Activated CD8-positive, alpha-beta memory T cell treated with anti-CD3 and anti-CD28 coated beads for 36 hours (primary cell): ENCODE measurements around the gene SHQ1. TPM values are rescaled to one million over a fixed set of nuclear protein-coding genes. Genes with fewer than 3 reads are reported as not detected.

Source experiments
- CTCF ChIA-PET: fragments of 350-600 bp; sonication (Branson Sonifier 250); formaldehyde crosslinking; loops from one replicate; lab custom pipeline; 2021; ENCODE audit warnings: antibody characterized with exemption; lab: Charles Lee
- POLR2A ChIA-PET: fragments of 350-600 bp; sonication (Branson Sonifier 250); formaldehyde crosslinking; loops from one replicate; lab custom pipeline; 2021; ENCODE audit warnings: antibody characterized with exemption; lab: Charles Lee
- total RNA-seq, 2 experiments: library from RNA; stranded (reverse); gene quantifications; one replicate each; pipeline ENCODE4 v1.2.3, GENCODE V29; 2021

The SHQ1 gene
- 10 to 100 TPM; 39.5 to 41.4 TPM for total RNA-seq

DNA sequence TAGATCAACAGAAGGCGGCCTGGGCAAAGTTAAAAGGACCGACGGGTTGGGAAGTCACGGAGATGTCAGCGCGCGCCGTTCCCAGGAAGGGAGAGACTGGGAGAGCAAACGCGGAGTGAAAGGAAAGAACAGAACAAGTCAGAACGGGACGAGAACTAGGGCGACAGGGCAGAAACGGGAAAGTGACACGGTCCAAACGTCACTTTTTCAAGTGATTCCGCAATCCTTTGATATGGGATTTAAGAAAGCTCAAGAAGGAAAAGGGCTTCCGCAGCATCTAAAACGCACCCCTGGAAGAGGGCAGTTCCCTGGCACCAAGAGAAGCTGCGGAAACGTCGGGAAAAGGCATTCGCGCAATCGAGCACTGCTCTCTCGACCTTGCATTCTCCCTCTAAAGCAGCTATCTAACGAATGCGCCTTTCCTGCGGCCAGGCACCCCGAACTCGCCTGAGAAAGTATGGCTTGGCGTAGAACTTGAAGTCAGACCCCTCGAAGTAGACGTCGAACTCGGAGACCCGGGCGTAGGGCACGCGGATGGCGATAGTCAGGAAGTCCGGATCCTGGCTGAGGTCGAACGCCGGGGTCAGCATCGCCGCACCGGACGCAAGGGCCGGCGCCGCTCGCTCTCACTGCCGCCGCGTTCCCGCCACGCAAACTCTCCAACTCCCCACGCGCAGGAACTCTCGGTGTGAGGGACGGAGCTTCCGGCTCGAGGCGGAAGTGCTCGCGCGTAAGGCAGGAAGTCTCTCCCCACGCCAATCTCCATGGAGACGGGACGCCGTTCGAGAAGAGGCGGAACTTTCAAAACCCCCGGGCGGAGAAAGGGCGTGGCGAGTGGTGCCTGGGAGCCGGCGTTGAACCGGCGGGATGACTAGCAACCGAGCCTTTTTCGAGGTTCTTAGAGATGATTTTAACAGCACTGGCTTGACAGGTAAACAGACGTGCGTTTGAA is at the start of gene SHQ1:
SHQ1 (minus strand) TSS at position 695 of the 952 bp plus-strand sequence; CDS start at position 590, 105 bp downstream.
- CTCF ChIA-PET = interaction anchor here (1.1 to 1.3 kb wide), 3 partner anchors 25 to 239 kb away, joined by 3 to 5 read pairs (median 3); partner anchors contain the start of gene GXYLT2
- POLR2A ChIA-PET = no interaction called here

- POLR2A ChIA-PET = no interaction called here
- CTCF ChIA-PET = no interaction called here
These were observed 49.4 kb upstream of the SHQ1 start for GRCh38 chr3:72897758-72898007.

- POLR2A ChIA-PET = no interaction called here
- CTCF ChIA-PET = interaction anchor here (1.9 kb wide), 1 partner anchor 10 kb away, joined by 4 read pairs; the partner anchor contains the start of gene GXYLT2
These were observed 48.9 kb upstream of the SHQ1 start for GRCh38 chr3:72896996-72897757.

DNA sequence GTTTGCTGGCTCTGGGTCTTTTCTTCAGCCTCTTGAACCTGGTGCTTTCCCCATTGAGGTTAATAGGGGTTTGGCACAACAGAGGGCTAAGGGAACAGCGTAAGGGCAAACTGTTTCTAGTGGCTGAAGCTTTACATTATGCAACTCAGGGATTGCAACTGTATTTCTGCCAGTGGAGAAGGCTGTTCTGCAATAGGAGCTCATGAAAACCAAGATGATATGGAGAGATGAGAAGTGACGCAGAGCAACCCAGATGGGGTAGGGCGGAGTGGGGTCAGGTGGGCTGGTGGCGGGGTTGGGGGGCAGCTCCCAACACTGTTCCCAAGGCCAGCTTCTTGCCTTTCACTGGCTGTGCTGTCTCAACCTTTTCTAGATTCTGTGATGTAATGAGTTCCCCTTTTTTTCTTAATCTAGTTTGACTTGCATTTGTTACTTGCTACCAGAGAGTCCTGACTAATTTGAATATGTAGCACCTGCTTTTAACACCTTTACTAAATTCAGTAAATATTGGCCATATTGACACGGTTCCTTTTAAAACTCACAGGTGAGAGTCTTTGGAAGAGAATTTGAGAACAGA is 46.8 kb upstream of the SHQ1 start:
- CTCF ChIA-PET = no interaction called here
- POLR2A ChIA-PET = no interaction called here

DNA sequence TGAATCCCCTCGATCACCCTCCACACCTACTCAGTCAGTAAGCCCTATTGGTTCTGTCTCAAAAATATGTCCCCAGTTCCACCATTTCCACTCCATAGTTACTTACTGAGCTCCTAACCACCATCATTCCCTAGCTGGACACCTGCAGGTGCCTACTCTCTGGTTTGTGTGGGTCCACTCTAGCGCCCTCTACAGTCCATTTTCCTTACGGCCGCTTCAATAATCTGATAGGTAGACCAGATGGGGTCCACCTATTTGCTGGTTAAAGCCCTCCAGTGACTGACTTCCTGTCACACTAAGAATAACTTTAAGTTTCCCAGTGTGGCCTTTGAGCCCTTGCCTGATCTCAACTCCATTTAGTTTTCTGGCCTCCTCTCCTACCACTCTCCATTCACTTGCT is 44.6 kb upstream of the SHQ1 start:
- POLR2A ChIA-PET = interaction anchor here (0.6 kb wide), 1 partner anchor 430 kb away, joined by 3 read pairs; no protein-coding TSS in a partner anchor
- CTCF ChIA-PET = no interaction called here

GRCh38 chr3:72892081-72892775 is 44.0 kb upstream of the SHQ1 start:
- POLR2A ChIA-PET = no interaction called here
- CTCF ChIA-PET = no interaction called here

DNA sequence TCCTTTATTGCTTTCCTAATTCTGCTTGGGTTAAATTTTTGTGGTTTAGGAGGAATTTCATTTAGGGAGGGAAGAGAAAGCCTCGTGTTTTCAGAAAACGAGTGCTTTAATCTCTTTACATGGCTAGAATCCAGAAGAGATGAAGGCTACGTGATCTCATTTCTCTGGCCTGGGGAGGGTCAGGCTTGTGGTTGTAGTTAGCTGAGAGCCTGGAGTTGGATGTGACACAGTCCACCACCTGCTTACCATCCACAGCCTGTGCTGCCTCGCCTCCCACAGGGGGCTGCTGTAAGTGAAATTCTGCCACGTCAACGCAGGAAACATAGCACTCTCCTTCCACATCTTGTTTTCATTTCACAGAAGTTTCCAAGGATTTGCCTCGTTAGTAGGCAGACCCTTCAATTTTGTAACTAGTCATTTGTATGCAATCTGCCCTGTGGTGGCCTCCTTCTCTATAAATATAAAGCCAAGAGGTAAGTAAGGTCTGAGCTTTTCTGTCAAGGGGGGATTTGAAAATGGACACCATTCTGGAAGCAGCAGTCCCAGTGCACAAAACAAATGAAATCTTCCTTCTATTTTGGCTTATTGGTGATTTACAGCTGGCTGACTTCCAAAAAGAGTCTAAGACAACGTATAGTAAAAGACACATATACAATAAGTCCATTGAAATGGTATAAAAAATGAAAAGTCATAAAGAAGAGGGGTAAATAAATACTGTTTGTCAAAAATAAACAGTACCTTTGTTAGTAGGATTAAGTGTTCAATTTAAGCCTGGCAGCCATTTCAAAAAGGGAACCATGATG is 43.0 kb upstream of the SHQ1 start:
- CTCF ChIA-PET = no interaction called here
- POLR2A ChIA-PET = no interaction called here

DNA sequence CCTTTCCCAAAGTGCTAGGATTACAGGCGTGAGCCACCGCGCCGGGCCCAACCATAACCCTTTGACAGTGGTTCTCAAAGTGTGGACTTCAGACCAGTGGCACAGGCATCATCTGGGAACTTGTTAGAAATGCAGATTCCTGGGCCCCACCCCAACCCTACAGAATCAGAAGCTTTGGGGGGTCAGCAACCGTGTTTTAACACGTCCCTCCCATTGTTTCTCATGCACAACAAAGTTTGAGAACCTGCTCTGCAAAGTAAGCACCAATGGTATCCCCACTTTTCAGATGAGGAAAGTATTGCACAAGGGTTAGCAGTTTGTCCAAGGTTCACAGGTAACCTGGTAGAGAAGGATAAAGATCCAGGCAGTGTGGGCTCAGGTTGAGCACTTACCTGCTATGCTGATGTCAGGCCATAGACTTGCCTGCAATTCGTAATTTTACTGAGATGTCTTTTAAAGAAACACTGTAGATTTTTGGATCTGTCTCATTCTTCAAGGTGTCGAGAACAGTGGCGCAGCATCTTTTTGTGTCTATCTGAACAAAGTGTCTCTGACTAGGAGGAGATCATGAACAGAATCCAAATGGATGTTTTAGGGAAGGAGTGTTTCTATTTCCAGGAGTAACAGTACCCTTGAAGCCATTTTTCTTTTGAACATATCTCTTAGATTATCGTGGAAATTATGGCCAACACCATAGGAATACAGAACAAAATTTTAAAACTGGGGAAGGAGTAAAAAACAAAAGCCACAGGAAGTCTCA is 42.1 kb upstream of the SHQ1 start:
- CTCF ChIA-PET = no interaction called here

DNA sequence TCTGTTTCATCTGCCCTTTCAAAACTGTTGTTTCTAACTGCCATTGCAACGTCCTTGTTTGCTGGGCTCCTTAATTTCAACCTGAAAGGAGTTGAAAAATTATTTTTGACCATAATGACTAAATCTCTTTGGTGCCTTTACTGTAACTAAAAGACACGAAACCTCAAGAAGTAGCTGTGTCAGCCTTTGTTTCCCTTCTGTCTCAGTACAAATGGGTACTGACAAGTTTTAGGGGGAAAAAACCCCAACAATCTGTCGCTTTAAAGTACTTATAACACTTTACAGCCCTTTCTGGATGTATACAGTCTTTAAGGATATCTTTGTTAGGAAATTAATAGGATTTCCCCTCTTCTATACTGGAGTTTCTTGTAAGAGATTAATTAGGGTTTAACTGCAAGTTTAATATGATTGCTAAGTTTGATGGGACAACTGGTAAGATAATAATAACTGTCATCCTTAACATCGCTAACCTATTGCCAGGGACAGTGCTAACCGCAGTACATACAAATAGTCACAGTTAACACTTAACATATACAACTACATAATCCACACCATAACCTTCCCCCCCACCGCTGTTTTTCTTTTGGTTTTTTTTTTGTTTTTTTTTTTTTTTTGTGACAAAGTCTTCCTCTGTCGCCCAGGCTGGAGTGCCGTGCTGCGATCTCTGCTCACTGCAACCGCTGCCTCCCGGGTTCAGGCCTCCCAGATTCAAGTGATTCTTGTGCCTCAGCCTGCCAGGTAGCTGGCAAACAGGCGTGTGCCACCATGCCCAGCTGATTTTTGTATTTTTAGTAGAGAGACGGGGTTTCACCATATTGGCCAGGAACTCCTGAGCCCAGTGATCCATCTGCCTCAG is 41.3 kb upstream of the SHQ1 start:
- CTCF ChIA-PET = no interaction called here

More for the DNA sequence above, 42.1 kb upstream of the SHQ1 start:
- POLR2A ChIA-PET = no interaction called here

DNA sequence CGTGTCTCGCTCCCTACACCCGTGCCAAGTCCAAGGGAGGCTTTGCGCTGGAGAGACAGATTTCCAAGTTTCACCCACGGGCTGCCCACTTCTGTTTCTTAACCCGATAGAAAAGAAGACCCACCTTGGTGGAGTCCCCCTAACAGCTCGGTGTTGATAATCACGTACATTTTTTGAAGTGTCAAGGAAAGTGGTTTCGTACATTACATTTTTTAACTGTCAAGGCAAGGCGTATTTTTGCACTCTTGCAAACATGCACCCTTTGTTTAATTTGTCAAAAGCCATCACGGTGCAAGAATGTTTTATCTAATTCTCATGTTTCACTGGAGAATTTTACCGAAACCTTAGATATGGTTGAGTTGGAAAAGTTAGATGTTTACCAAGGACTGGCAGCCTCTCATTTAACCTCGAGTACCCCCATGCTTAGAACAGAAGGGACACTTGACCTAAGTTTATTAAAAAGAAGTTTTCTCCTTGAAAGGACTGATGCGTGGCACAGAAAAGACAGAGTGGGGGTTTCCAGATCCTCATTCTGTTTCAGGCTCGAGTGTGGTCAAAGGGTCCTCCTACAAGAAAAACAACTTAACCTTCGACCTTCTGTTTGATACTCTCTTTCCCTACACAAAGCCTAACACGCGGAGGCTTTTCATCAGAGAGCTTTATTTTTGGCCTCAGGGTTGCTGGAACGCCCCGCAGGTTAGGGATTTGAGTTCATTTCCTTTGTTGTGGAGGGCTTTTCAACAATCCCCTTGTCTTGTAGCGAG is 40.5 kb upstream of the SHQ1 start:
- ChIA-PET CTCF (interaction anchor here (1.0 kb wide), 1 partner anchor 41 kb away, joined by 3 read pairs; the partner anchor contains the start of gene SHQ1), POLR2A (no interaction called here)

More for the DNA sequence above, 41.3 kb upstream of the SHQ1 start:
- POLR2A ChIA-PET = no interaction called here

- ChIA-PET CTCF (interaction anchor here (1.0 to 1.2 kb wide), 3 partner anchors 9 to 40 kb away, joined by 3 to 4 read pairs (median 3); partner anchors contain the start of gene SHQ1), POLR2A (no interaction called here)
These were observed 39.7 kb upstream of the SHQ1 start, which contains the start of gene GXYLT2 for GRCh38 chr3:72887705-72888545. TSS of gene GXYLT2 (plus strand) at chr3:72888046. CDS start at chr3:72888234, 188 bp downstream.

DNA sequence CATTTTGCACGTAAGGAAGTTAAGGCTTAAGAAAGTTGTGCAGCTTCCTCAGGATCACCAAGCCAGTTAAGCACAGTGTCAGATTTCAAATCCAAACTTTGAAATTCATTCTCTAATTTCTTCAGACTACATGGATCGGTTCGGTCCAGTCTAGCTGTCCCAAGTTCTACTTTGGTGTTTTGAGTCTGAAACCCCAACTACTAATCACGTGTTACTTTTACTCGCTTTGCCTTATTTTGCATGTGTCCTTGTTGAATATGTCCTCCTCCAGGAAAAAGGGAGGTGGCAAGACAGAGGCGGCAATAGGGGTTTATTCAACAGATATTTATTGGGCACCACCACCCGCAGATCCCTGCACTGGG is 39.1 kb upstream of the SHQ1 start:
- POLR2A ChIA-PET = no interaction called here
- CTCF ChIA-PET = interaction anchor here (1.1 to 1.2 kb wide), 2 partner anchors 9 to 15 kb away, joined by 3 to 4 read pairs; no protein-coding TSS in a partner anchor

DNA sequence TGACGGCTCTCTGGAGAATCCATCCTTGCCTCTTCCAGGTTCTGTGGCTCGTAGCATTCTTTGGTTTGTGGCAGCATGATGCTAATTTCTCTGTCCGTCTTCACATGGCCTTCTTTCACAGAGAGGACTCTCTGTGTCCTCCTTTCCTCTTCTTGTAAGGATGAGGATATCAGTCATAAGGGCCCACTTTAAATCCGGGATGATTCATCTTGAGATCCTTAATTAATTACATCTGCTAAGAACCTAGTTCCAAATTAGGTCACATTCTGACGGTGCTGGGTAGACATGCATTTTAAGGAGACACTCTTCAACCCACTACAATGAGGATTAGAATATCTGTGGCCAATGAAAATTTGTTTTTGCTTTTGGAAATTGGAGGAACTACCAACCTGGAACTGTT is 23.9 kb upstream of the SHQ1 start:
- CTCF ChIA-PET = interaction anchor here (0.9 kb wide), 1 partner anchor 15 kb away, joined by 3 read pairs; no protein-coding TSS in a partner anchor
- POLR2A ChIA-PET = no interaction called here

DNA sequence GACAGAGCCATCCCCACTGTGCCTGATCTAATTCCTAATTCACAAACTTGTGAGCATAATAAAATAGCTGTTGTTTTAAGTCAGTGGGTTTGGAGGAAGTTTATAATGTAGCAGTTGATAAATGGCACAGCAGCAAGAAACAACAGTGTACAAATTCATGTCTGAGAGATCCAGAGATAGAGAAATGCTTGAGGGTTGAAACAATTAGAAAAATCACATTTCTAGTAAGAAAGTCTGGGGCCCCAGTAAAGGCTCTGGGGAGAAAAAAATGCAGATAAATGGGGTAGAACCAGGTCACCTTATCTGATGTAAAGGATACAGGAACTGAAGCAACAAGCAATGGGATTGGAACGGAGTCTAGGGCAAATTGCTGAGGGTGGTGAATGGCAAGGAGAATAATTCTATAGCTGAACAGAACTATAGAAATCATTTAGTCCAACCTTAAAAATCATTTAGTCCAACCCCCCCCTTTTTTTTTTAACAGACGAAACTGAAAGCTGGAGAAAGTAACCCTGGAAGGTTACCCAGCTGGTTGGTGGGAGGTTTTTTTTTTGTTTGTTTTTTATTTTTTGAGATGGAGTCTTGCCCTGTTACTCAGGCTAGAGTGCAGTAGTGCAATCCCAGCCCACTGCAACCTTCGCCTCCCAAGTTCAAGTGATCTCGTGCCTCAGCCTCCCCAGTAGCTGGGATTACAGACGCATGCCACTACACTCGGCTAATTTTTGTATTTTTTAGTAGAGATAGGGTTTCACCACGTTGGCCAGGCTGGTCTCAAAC is 14.3 kb upstream of the SHQ1 start:
- CTCF ChIA-PET = no interaction called here
- POLR2A ChIA-PET = no interaction called here
